H1 (cell line): ENCODE data around the gene WSCD2. TPM values are rescaled to one million over a fixed set of nuclear protein-coding genes. Genes with fewer than 3 reads are reported as not detected.

Experiments used
- KDM4A ChIP-seq: IDR thresholded peaks from one replicate; pipeline ENCODE4 v1.7.1; 2012; ENCODE audit warnings: low read depth, mild to moderate bottlenecking, moderate library complexity, low read length, inconsistent platforms; ENCODE audit not compliant: severe bottlenecking
- polyA plus RNA-seq, 7 experiments: library from polyadenylated mRNA; depleted of rRNA in 3 of 7; stranded (reverse) in 5 of 7; unstranded in 2 of 7; fragments of >200 nt in 5 of 7; fragments of 200-250 nt in 2 of 7; gene quantifications; 1 replicate in 5 of 7; 2 replicates in 1 of 7; 4 replicates in 1 of 7; pipeline versions ENCODE4 v1.2.1 to v1.2.3, GENCODE V29; 2011 to 2013; ENCODE audit warnings: missing spikeins in 2 of 7, mixed read lengths in 2 of 7
- total RNA-seq: library from RNA; stranded (reverse); fragmentation: NEBNext Ultra II Directional; extraction: Animal tissue kit (Norgen Biotek cat#: 25700); gene quantifications from 2 replicates; pipeline ENCODE4 v1.2.1, GENCODE V29; 2021
- TF ChIP-seq, protein P1 (sequence below): fragments of 300-600 bp; sonication (generic); IDR thresholded peaks from 2 replicates; pipeline ENCODE4 v1.7.1; 2012; ENCODE audit warnings: low read length, moderate library complexity, mild to moderate bottlenecking, inconsistent platforms; ENCODE audit not compliant: insufficient replicate concordance

Gene WSCD2
- total and polyA plus RNA-seq, 2 of the 8 experiments (the other 6 are each of a cell fraction or from before 2014, with no cell fraction given): 1.3 to 2.2 TPM

DNA sequence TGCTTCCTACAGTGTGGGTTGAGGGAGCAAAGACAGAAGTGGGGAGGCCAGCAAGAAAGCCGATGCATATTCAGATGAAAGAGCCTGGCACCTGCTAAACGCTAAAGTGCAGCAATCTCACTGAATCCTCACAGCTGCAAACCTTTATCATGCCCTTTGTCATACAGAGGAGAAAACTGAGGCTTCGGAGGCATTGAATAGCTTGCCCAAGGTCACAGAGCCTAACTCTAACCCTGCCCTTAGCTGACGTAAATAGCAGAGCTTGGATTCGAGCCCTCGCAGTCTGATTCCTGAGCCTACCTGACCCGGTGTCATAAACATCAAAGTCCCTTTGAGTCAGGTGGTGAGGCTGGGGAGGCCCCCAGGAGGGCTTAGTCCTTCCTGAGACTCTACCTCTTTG, 155.1 kb downstream of the WSCD2 start (continued):
- TF ChIP-seq, protein P1, sequence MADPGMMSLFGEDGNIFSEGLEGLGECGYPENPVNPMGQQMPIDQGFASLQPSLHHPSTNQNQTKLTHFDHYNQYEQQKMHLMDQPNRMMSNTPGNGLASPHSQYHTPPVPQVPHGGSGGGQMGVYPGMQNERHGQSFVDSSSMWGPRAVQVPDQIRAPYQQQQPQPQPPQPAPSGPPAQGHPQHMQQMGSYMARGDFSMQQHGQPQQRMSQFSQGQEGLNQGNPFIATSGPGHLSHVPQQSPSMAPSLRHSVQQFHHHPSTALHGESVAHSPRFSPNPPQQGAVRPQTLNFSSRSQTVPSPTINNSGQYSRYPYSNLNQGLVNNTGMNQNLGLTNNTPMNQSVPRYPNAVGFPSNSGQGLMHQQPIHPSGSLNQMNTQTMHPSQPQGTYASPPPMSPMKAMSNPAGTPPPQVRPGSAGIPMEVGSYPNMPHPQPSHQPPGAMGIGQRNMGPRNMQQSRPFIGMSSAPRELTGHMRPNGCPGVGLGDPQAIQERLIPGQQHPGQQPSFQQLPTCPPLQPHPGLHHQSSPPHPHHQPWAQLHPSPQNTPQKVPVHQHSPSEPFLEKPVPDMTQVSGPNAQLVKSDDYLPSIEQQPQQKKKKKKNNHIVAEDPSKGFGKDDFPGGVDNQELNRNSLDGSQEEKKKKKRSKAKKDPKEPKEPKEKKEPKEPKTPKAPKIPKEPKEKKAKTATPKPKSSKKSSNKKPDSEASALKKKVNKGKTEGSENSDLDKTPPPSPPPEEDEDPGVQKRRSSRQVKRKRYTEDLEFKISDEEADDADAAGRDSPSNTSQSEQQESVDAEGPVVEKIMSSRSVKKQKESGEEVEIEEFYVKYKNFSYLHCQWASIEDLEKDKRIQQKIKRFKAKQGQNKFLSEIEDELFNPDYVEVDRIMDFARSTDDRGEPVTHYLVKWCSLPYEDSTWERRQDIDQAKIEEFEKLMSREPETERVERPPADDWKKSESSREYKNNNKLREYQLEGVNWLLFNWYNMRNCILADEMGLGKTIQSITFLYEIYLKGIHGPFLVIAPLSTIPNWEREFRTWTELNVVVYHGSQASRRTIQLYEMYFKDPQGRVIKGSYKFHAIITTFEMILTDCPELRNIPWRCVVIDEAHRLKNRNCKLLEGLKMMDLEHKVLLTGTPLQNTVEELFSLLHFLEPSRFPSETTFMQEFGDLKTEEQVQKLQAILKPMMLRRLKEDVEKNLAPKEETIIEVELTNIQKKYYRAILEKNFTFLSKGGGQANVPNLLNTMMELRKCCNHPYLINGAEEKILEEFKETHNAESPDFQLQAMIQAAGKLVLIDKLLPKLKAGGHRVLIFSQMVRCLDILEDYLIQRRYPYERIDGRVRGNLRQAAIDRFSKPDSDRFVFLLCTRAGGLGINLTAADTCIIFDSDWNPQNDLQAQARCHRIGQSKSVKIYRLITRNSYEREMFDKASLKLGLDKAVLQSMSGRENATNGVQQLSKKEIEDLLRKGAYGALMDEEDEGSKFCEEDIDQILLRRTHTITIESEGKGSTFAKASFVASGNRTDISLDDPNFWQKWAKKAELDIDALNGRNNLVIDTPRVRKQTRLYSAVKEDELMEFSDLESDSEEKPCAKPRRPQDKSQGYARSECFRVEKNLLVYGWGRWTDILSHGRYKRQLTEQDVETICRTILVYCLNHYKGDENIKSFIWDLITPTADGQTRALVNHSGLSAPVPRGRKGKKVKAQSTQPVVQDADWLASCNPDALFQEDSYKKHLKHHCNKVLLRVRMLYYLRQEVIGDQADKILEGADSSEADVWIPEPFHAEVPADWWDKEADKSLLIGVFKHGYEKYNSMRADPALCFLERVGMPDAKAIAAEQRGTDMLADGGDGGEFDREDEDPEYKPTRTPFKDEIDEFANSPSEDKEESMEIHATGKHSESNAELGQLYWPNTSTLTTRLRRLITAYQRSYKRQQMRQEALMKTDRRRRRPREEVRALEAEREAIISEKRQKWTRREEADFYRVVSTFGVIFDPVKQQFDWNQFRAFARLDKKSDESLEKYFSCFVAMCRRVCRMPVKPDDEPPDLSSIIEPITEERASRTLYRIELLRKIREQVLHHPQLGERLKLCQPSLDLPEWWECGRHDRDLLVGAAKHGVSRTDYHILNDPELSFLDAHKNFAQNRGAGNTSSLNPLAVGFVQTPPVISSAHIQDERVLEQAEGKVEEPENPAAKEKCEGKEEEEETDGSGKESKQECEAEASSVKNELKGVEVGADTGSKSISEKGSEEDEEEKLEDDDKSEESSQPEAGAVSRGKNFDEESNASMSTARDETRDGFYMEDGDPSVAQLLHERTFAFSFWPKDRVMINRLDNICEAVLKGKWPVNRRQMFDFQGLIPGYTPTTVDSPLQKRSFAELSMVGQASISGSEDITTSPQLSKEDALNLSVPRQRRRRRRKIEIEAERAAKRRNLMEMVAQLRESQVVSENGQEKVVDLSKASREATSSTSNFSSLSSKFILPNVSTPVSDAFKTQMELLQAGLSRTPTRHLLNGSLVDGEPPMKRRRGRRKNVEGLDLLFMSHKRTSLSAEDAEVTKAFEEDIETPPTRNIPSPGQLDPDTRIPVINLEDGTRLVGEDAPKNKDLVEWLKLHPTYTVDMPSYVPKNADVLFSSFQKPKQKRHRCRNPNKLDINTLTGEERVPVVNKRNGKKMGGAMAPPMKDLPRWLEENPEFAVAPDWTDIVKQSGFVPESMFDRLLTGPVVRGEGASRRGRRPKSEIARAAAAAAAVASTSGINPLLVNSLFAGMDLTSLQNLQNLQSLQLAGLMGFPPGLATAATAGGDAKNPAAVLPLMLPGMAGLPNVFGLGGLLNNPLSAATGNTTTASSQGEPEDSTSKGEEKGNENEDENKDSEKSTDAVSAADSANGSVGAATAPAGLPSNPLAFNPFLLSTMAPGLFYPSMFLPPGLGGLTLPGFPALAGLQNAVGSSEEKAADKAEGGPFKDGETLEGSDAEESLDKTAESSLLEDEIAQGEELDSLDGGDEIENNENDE: no peak
- no peak for TF ChIP-seq KDM4A
